Neural progenitor cell (in vitro differentiated cells): Measurements from ENCODE around the gene BCAS4. TPM values are rescaled to one million over a fixed set of nuclear protein-coding genes. Genes with fewer than 3 reads are reported as not detected.

ENCODE experiments used
- DNase-seq: peaks from one replicate; pipeline ENCODE4 v3.0.0-alpha.2; 2016; ENCODE audit warnings: low spot score
- H2AFZ ChIP-seq: fragments of 200-600 bp; sonication (generic); replicated peaks from 2 replicates; pipeline ENCODE4 v1.6.1; 2016; ENCODE audit warnings: antibody characterized with exemption
- H3F3A ChIP-seq: fragments of 200-600 bp; sonication (generic); 2 replicates; pipeline ENCODE4 v1.6.1; 2016; ENCODE audit warnings: antibody characterized with exemption, low read depth
- H3K27ac ChIP-seq: fragments of 200-600 bp; sonication (generic); 2 replicates; pipeline ENCODE4 v1.5.1; 2016; ENCODE audit warnings: mild to moderate bottlenecking
- H3K27me3 ChIP-seq: fragments of 200-600 bp; sonication (generic); 2 replicates; pipeline ENCODE4 v1.6.1; 2016; ENCODE audit warnings: mild to moderate bottlenecking, moderate library complexity
- H3K36me3 ChIP-seq: fragments of 200-600 bp; sonication (generic); 2 replicates; pipeline ENCODE4 v1.5.1; 2016
- H3K4me1 ChIP-seq: fragments of 200-600 bp; sonication (generic); 2 replicates; pipeline ENCODE4 v1.6.1; 2016; ENCODE audit warnings: mixed run types
- H3K4me2 ChIP-seq: fragments of 200-600 bp; sonication (generic); 2 replicates; pipeline ENCODE4 v1.6.1; 2016
- H3K4me3 ChIP-seq: fragments of 200-600 bp; sonication (generic); 2 replicates; pipeline ENCODE4 v1.5.1; 2016
- H3K79me2 ChIP-seq: fragments of 200-600 bp; sonication (generic); 2 replicates; pipeline ENCODE4 v1.6.1; 2016; ENCODE audit warnings: low read depth
- H3K9ac ChIP-seq: fragments of 200-600 bp; sonication (generic); 2 replicates; pipeline ENCODE4 v1.6.1; 2016
- H3K9me3 ChIP-seq: fragments of 200-600 bp; sonication (generic); 2 replicates; pipeline ENCODE4 v1.5.1; 2016; ENCODE audit warnings: low read depth
- H4K20me1 ChIP-seq: fragments of 200-600 bp; sonication (generic); 2 replicates; pipeline ENCODE4 v1.6.1; 2016; ENCODE audit warnings: low read depth
- H3K27ac Mint-ChIP-seq: 3 replicates; pipeline ENCODE4 v1.8.0; 2021; ENCODE audit warnings: mixed read lengths
- H3K27me3 Mint-ChIP-seq: 2 replicates; pipeline ENCODE4 v1.8.0; 2022; ENCODE audit warnings: low read depth, mild to moderate bottlenecking, inconsistent platforms, moderate library complexity, mixed read lengths; ENCODE audit not compliant: insufficient read depth
- H3K36me3 Mint-ChIP-seq: 3 replicates; pipeline ENCODE4 v1.8.0; 2021; ENCODE audit warnings: mixed read lengths
- H3K4me1 Mint-ChIP-seq: 3 replicates; pipeline ENCODE4 v1.8.0; 2021; ENCODE audit warnings: mixed read lengths
- H3K4me3 Mint-ChIP-seq: 3 replicates; pipeline ENCODE4 v1.8.0; 2021; ENCODE audit warnings: mild to moderate bottlenecking, moderate library complexity, mixed read lengths
- H3K9me3 Mint-ChIP-seq: 3 replicates; pipeline ENCODE4 v1.8.0; 2020; ENCODE audit warnings: mixed read lengths
- CTCF ChIP-seq: fragments of 200-600 bp; sonication (generic); IDR thresholded peaks from 2 replicates; pipeline ENCODE4 v1.5.1; 2017; ENCODE audit warnings: antibody characterized with exemption, mild to moderate bottlenecking
- EZH2 ChIP-seq: fragments of 200-600 bp; sonication (generic); IDR thresholded peaks from 2 replicates; pipeline ENCODE4 v1.6.1; 2017; ENCODE audit warnings: antibody characterized with exemption, mild to moderate bottlenecking, moderate library complexity
- EZH2phosphoT487 ChIP-seq: fragments of 200-600 bp; sonication (generic); IDR thresholded peaks from 2 replicates; pipeline ENCODE4 v1.6.1; 2017; ENCODE audit warnings: antibody characterized with exemption
- total RNA-seq: library from RNA; depleted of rRNA; stranded (reverse); fragments of >200 nt; gene quantifications from 2 replicates; pipeline ENCODE4 v1.2.3, GENCODE V29; 2015; ENCODE audit warnings: low replicate concordance

The BCAS4 gene
- total RNA-seq, 1 donor from 2014 or later: 15.3 TPM

- Histone ChIP-seq H3K4me3 (no peak overlapping the region), H3K27me3 (no peaks in the 10 kb centered on the region), H3K79me2 (no peaks in the 10 kb centered on the region), H2AFZ (no peak overlapping the region), H3K4me1 (peaks cover 27% of the 10 kb centered on the region), H3K9me3 (no peaks in the 10 kb centered on the region), H4K20me1 (no peaks in the 10 kb centered on the region), H3F3A (peaks cover 19% of the 10 kb centered on the region), H3K4me2 (no peak overlapping the region), H3K27ac (no peak overlapping the region), H3K36me3 (no peaks in the 10 kb centered on the region), H3K9ac (no peak overlapping the region)
- H3K36me3 Mint-ChIP-seq: no peaks in the 10 kb centered on the region
- no peak for DNase-seq
- H3K27ac Mint-ChIP-seq: no peak overlapping the region
- no peaks in the 10 kb centered on the region for H3K27me3 Mint-ChIP-seq
- H3K9me3 Mint-ChIP-seq: no peaks in the 10 kb centered on the region
- peaks cover 17% of the 10 kb centered on the region for H3K4me1 Mint-ChIP-seq
- no peak overlapping the region for H3K4me3 Mint-ChIP-seq
- no peak for TF ChIP-seq EZH2phosphoT487
- no peak for TF ChIP-seq EZH2
- no peak for TF ChIP-seq CTCF
These were observed 70.7 kb downstream of the BCAS4 start for GRCh38 chr20:50865591-50865990.

- H3K4me3 ChIP-seq: no peak overlapping the region
- H3K27me3 ChIP-seq: no peaks in the 10 kb centered on the region
- H3K9ac ChIP-seq: no peak overlapping the region
- H4K20me1 ChIP-seq: no peaks in the 10 kb centered on the region
- TF ChIP-seq EZH2 (no peak), EZH2phosphoT487 (no peak), CTCF (no peak)
- no peaks in the 10 kb centered on the region for H3K9me3 ChIP-seq
- no peaks in the 10 kb centered on the region for H3K9me3 Mint-ChIP-seq
- DNase-seq: no peak
- no peak overlapping the region for H3K4me2 ChIP-seq
- no peak overlapping the region for H2AFZ ChIP-seq
- no peaks in the 10 kb centered on the region for H3K79me2 ChIP-seq
- peaks cover 2% of the 10 kb centered on the region for H3K27me3 Mint-ChIP-seq
- H3K36me3 Mint-ChIP-seq: no peaks in the 10 kb centered on the region
- no peak overlapping the region for H3K27ac ChIP-seq
- peaks cover 24% of the 10 kb centered on the region for H3K4me1 ChIP-seq
- H3K4me3 Mint-ChIP-seq: no peak overlapping the region
- H3F3A ChIP-seq: peaks cover 23% of the 10 kb centered on the region
- H3K4me1 Mint-ChIP-seq: peaks cover 17% of the 10 kb centered on the region
- H3K36me3 ChIP-seq: no peaks in the 10 kb centered on the region
- H3K27ac Mint-ChIP-seq: no peak overlapping the region
These were observed 71.3 kb downstream of the BCAS4 start for GRCh38 chr20:50866036-50866685.

GRCh38 chr20:50866831-50867230, 72.0 kb downstream of the BCAS4 start:
- Mint-ChIP-seq H3K4me1 (peaks cover 23% of the 10 kb centered on the region), H3K27ac (no peak overlapping the region), H3K4me3 (no peak overlapping the region), H3K27me3 (peaks cover 2% of the 10 kb centered on the region), H3K36me3 (no peaks in the 10 kb centered on the region), H3K9me3 (no peaks in the 10 kb centered on the region)
- H2AFZ ChIP-seq: no peak overlapping the region
- H3K36me3 ChIP-seq: no peaks in the 10 kb centered on the region
- H3K4me3 ChIP-seq: no peak overlapping the region
- H3K9ac ChIP-seq: no peak overlapping the region
- no peaks in the 10 kb centered on the region for H4K20me1 ChIP-seq
- TF ChIP-seq CTCF: no peak
- TF ChIP-seq EZH2phosphoT487: no peak
- no peak for TF ChIP-seq EZH2
- no peak overlapping the region for H3K27ac ChIP-seq
- peaks cover 29% of the 10 kb centered on the region for H3F3A ChIP-seq
- H3K27me3 ChIP-seq: no peaks in the 10 kb centered on the region
- no peaks in the 10 kb centered on the region for H3K9me3 ChIP-seq
- H3K4me1 ChIP-seq: peaks cover 29% of the 10 kb centered on the region
- H3K79me2 ChIP-seq: peaks cover 5% of the 10 kb centered on the region
- DNase-seq: no peak
- no peak overlapping the region for H3K4me2 ChIP-seq
